ENCODE results near the gene PTP4A1.
"Not testable (repeated sequence)": the region's sequence is repeated elsewhere in the genome, so short reads cannot be mapped to it uniquely, and the experiment has no call there.

Gene PTP4A1

DNA sequence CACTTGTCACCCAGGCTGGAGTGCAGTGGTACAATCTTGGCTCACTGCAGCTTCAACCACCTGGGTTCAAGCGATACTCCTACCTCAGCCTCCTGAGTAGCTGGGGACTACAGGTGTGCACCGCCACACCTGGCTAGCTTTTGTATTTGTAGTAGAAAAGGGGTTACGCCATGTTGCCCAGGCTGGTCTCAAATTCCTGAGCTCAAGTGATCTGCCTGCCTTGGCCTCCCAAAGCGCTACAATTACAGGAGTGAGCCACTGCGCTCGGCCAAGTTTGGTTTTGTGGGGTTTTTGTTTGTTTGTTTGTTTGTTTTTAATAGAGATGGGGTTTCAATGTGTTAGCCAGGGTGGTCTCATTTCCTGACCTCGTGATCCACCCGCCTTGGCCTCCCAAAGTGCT lies 12.3 kb downstream of the PTP4A1 start:
- DNase-seq = no peak

DNA sequence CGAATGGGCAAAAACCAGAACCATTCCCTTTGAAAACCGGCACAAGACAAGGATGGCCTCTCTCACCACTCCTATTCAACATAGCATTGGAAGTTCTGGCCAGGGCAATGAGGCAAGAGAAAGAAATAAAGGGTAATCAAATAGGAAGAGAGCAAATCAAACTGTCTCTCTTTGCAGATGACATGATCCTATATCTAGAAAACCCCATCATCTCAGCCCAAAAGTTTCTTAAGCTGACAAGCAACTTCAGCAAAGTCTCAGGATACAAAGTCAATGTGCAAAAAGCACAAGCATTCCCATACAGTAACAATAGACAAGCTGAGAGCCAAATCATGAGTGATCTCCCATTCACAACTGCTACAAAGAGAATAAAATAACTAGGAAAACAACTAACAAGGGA lies 13.4 kb downstream of the PTP4A1 start:
- DNase-seq = not testable (repeated sequence)

DNA sequence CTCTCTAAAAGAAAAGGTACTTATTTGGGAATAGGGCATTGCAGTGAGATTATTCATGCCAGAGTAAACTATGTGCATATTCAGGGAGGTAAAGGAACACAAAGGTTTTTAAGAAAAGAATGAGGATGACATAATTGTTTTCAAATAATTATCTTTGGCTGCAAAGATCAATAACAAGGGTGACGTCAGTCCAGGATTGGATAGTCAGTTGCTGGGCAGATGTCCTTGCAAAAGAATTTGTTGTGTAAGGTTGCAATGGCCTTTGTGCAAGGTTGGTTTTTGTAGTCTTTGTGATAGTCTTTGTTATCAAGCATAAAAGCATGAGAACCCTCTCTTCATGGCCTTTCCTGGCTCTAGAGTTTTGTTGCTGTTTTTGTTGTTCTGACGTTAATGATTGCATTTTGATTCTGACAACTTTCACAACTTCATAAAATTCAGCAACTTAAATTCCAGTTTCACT lies 17.7 kb downstream of the PTP4A1 start:
- no peak for DNase-seq

- DNase-seq = no peak
These were observed 20.6 kb downstream of the PTP4A1 start for GRCh38 chr6:63592886-63593285.

DNA sequence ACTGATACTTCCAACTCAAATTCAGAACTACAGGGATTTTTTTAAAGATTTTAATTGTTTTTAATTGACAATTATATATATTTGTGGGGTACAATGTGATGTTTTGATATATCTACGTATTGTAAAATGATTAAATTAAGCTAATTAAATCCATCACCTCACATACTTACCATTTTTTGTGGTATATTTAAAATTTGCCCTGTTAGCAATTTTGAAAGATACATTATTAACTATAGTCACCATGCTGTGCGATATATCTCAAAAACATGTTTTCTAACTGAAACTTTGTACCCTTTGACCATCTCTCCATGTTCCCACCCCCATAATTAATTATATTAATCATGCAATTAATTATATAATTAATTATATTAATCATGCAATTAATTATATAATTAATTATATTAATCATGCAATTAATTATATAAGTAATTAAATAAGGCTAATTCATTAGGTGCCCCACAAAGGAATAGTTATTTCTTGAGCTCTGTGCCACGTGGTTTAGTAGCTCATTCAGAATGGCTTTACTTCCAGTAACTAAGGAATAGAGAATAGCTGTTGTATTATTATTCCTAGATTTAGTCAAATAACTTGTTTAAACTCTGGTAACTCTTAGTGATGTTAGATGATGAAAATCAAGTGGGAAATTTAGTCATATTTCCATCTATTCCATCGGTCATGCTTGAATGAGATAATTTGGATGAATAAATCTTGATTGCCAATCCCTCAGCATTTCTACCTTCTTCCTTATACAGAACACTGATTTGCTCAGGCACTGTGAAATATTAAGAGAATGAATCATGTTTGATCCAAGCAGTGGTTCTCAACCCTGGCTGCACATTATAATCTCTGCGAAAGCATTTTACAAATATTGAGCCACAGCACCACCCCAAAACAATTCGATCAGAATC lies 25.1 kb downstream of the PTP4A1 start:
- no peak for DNase-seq

- peak; percentile 83 to 84 for DNase-seq
These were observed 26.1 kb downstream of the PTP4A1 start for GRCh38 chr6:63598049-63599036.

GRCh38 chr6:63599243-63599642 lies 27.0 kb downstream of the PTP4A1 start:
- DNase-seq = no peak

DNA sequence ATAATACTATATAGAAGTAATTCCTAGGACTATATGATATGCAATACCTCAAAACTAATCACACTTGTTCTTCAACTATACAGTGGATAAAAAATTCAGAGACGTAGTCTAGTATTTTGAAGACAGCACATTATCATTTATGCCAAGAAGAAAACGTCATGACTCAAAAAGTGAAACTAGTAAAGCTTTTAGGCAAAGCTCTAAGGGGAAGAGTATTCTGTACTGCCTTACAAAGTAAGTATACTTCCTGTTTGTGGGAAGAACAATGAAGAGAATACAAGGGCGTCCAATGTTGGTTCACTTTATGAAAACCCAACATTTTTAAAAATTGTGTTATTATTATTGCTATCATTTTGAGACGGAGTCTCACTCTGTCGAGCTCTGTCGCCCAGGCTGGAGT lies 27.9 kb downstream of the PTP4A1 start:
- no peak for DNase-seq

- DNase-seq = no peak
These were observed 37.0 kb downstream of the PTP4A1 start for GRCh38 chr6:63609231-63609630.

DNA sequence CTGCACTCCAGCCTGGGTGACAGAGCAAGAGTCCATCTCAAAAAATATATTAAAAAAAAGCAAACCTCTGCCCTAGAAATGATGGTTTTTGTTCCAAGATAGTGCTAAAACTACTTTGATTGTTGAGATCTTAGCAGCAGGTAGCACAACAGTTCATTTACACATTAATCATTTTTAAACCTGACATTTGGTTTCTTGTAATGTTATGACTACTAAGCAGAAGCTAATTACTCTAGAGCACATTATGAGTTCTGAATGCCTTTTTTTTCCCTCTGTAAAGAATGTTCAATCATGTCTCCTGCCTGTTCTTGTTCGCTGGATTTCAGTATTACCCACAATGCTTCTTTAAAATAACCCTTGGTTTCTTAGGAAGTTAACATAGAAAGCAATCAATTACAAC lies 38.7 kb downstream of the PTP4A1 start:
- DNase-seq = no peak

GRCh38 chr6:63611560-63611959 lies 39.3 kb downstream of the PTP4A1 start:
- DNase-seq = no peak

DNA sequence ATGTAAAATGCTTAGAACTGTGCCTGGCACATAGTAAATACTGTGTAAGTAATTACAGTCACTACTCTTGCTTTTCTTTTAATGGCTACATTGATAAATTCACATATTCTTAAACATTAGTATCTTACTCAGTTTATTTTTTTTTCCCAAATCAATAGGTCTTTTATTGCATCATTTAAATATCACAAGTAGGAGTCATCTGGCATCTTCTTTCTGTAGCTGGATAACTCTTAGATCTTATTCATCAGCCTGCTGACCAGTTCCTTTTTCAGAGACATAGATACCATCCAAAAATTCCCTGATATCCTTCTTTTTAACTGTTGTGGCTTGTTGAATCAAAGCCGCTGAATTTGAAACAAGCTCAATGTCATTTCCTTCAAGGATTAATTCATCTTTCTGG lies 43.3 kb downstream of the PTP4A1 start:
- no peak for DNase-seq
